WTC11 (cell line): ENCODE measurements around the gene MYBPHL.

Experiments used
- NR3C1 ChIP-seq: sonication (generic); formaldehyde crosslinking; conservative IDR thresholded peaks from 2 replicates; pipeline ENCODE4 v1.8.1; 2023; ENCODE audit warnings: low read depth, mild to moderate bottlenecking, missing genetic modification reagents
- USF1 ChIP-seq: sonication (generic); formaldehyde crosslinking; IDR thresholded peaks from 2 replicates; pipeline ENCODE4 v1.8.0; 2022; ENCODE audit warnings: mild to moderate bottlenecking, missing genetic modification reagents
- ZNF232 ChIP-seq: sonication (generic); formaldehyde crosslinking; IDR thresholded peaks from 2 replicates; pipeline ENCODE4 v1.8.0; 2022; ENCODE audit warnings: mild to moderate bottlenecking, missing genetic modification reagents

- TF ChIP-seq NR3C1 (CRISPR knock-in tag) (no peak), USF1 (no peak), ZNF232 (no peak)
These were observed 63.6 kb downstream of the MYBPHL start for GRCh38 chr1:109243221-109243620.
